ENCODE data around the gene NTNG2.

- TF ChIP-seq GATA2 (IDR thresholded peaks at IDR 0.05; ENCODE audit: low read depth, low read length) (no peak), GATA3 (IDR thresholded peaks at IDR 0.05; ENCODE audit: low read depth, low read length) (no peak)
Observed at GRCh38 chr9:132126680-132127236, 35.1 kb upstream of the NTNG2 start.
